GM18909 (cell line): ENCODE results near the gene ZNF488.
"Not testable (repeated sequence)": the region's sequence is repeated elsewhere in the genome, so short reads cannot be mapped to it uniquely, and the experiment has no call there.

ENCODE experiments used
- ATAC-seq: cut with Tn5 transposase; IDR thresholded peaks from one replicate; pipeline ENCODE4 v1.9.1; 2021; ENCODE audit warnings: mild to moderate bottlenecking; ENCODE audit not compliant: unreplicated experiment, poor library complexity

ZNF488 gene

GRCh38 chr10:47388879-47389278 lies 4.8 kb upstream of the ZNF488 start:
- no peak for ATAC-seq

GRCh38 chr10:47386104-47386503 lies 2.0 kb upstream of the ZNF488 start:
- not testable (repeated sequence) for ATAC-seq

- no peak for ATAC-seq
Measured at GRCh38 chr10:47383261-47384147, 589 bp downstream of the ZNF488 start.

GRCh38 chr10:47381427-47382379 lies 2.4 kb downstream of the ZNF488 start:
- no peak for ATAC-seq

GRCh38 chr10:47381103-47381395 lies 3.0 kb downstream of the ZNF488 start:
- no peak for ATAC-seq

- ATAC-seq = no peak
Measured at GRCh38 chr10:47380341-47381102, 3.6 kb downstream of the ZNF488 start.

- ATAC-seq = no peak
Measured at GRCh38 chr10:47379901-47380300, 4.2 kb downstream of the ZNF488 start.

GRCh38 chr10:47379445-47379785 lies 4.7 kb downstream of the ZNF488 start:
- ATAC-seq = no peak

- ATAC-seq = no peak
Measured at GRCh38 chr10:47378606-47379444, 5.3 kb downstream of the ZNF488 start.

- ATAC-seq = no peak
Measured at GRCh38 chr10:47378183-47378510, 5.9 kb downstream of the ZNF488 start.

- ATAC-seq = no peak
Measured at GRCh38 chr10:47376522-47377220, 7.4 kb downstream of the ZNF488 start.

GRCh38 chr10:47374611-47375536 lies 9.2 kb downstream of the ZNF488 start:
- no peak for ATAC-seq

GRCh38 chr10:47372726-47373125 lies 11.4 kb downstream of the ZNF488 start:
- ATAC-seq = no peak

GRCh38 chr10:47371629-47372485 lies 12.2 kb downstream of the ZNF488 start:
- no peak for ATAC-seq

- no peak for ATAC-seq
Measured at GRCh38 chr10:47370878-47371277, 13.2 kb downstream of the ZNF488 start.

- no peak for ATAC-seq
Measured at GRCh38 chr10:47370015-47370767, 13.9 kb downstream of the ZNF488 start.
